ENCODE data around the gene CYP2J2.
"Not testable (repeated sequence)": the region's sequence is repeated elsewhere in the genome, so short reads cannot be mapped to it uniquely, and the experiment has no call there.

The CYP2J2 gene

GRCh38 chr1:59926381-59927123 is at the start of gene CYP2J2:
TSS of gene CYP2J2 (minus strand) at chr1:59926773. CDS start at chr1:59926746, 27 bp downstream.
- Histone ChIP-seq H3K9me3 (ENCODE audit: control insufficient read depth, low read length) (no peaks in the 10 kb centered on the region), H3K4me3 (ENCODE audit: low read length) (peak within 1 kb of the TSS; percentile 58), H3K27me3 (ENCODE audit: control insufficient read depth, insufficient read depth, low read length) (peaks cover 19% of the 10 kb centered on the region), H3K4me1 (ENCODE audit: control insufficient read depth, insufficient read depth, low read length) (peaks cover 6% of the 10 kb centered on the region), H3K9ac (ENCODE audit: low read length) (peak within 1 kb of the TSS; percentile 50), H3K36me3 (ENCODE audit: control insufficient read depth, insufficient read depth, low read length) (no peaks in the 10 kb centered on the region)

- Histone ChIP-seq H3K4me3 (ENCODE audit: low read length) (no peak overlapping the region), H3K9ac (ENCODE audit: low read length) (no peak overlapping the region), H3K9me3 (ENCODE audit: control insufficient read depth, low read length) (no peaks in the 10 kb centered on the region)
Observed at GRCh38 chr1:59973719-59974118, 47.1 kb upstream of the CYP2J2 start.

GRCh38 chr1:59972216-59972927 is 45.8 kb upstream of the CYP2J2 start:
- H3K9ac ChIP-seq (ENCODE audit: low read length), result no peak overlapping the region

More at GRCh38 chr1:59973719-59974118, 47.1 kb upstream of the CYP2J2 start:
- H3K36me3 ChIP-seq (ENCODE audit: control insufficient read depth, insufficient read depth, low read length), result no peaks in the 10 kb centered on the region
- H3K4me1 ChIP-seq (ENCODE audit: control insufficient read depth, insufficient read depth, low read length), result peaks cover 4% of the 10 kb centered on the region
- peaks cover 8% of the 10 kb centered on the region for H3K27me3 ChIP-seq (ENCODE audit: control insufficient read depth, insufficient read depth, low read length)

GRCh38 chr1:59971464-59971911 is 44.9 kb upstream of the CYP2J2 start:
- H3K4me3 ChIP-seq (ENCODE audit: low read length), result no peak overlapping the region
- H3K9ac ChIP-seq (ENCODE audit: low read length), result no peak overlapping the region
- no peaks in the 10 kb centered on the region for H3K36me3 ChIP-seq (ENCODE audit: control insufficient read depth, insufficient read depth, low read length)
- peaks cover 12% of the 10 kb centered on the region for H3K4me1 ChIP-seq (ENCODE audit: control insufficient read depth, insufficient read depth, low read length)
- H3K27me3 ChIP-seq (ENCODE audit: control insufficient read depth, insufficient read depth, low read length), result peaks cover 5% of the 10 kb centered on the region
- no peaks in the 10 kb centered on the region for H3K9me3 ChIP-seq (ENCODE audit: control insufficient read depth, low read length)

More at GRCh38 chr1:59972216-59972927, 45.8 kb upstream of the CYP2J2 start:
- peaks cover 8% of the 10 kb centered on the region for H3K27me3 ChIP-seq (ENCODE audit: control insufficient read depth, insufficient read depth, low read length)
- H3K9me3 ChIP-seq (ENCODE audit: control insufficient read depth, low read length), result no peaks in the 10 kb centered on the region
- no peak overlapping the region for H3K4me3 ChIP-seq (ENCODE audit: low read length)
- peaks cover 6% of the 10 kb centered on the region for H3K4me1 ChIP-seq (ENCODE audit: control insufficient read depth, insufficient read depth, low read length)
- no peaks in the 10 kb centered on the region for H3K36me3 ChIP-seq (ENCODE audit: control insufficient read depth, insufficient read depth, low read length)

- not testable (repeated sequence) for H3K9ac ChIP-seq (ENCODE audit: low read length); H3K27me3 ChIP-seq (ENCODE audit: control insufficient read depth, insufficient read depth, low read length); H3K36me3 ChIP-seq (ENCODE audit: control insufficient read depth, insufficient read depth, low read length); H3K4me3 ChIP-seq (ENCODE audit: low read length); H3K9me3 ChIP-seq (ENCODE audit: control insufficient read depth, low read length)
- peaks cover 12% of the 10 kb centered on the region for H3K4me1 ChIP-seq (ENCODE audit: control insufficient read depth, insufficient read depth, low read length)
Observed at GRCh38 chr1:59969542-59970175, 43.1 kb upstream of the CYP2J2 start.

GRCh38 chr1:59968746-59969145 is 42.2 kb upstream of the CYP2J2 start:
- peaks cover 12% of the 10 kb centered on the region for H3K4me1 ChIP-seq (ENCODE audit: control insufficient read depth, insufficient read depth, low read length)
- H3K4me3 ChIP-seq (ENCODE audit: low read length); H3K36me3 ChIP-seq (ENCODE audit: control insufficient read depth, insufficient read depth, low read length); H3K9me3 ChIP-seq (ENCODE audit: control insufficient read depth, low read length); H3K27me3 ChIP-seq (ENCODE audit: control insufficient read depth, insufficient read depth, low read length); H3K9ac ChIP-seq (ENCODE audit: low read length): not testable (repeated sequence)

- no peak overlapping the region for H3K4me3 ChIP-seq (ENCODE audit: low read length)
- no peak overlapping the region for H3K9ac ChIP-seq (ENCODE audit: low read length)
- no peaks in the 10 kb centered on the region for H3K9me3 ChIP-seq (ENCODE audit: control insufficient read depth, low read length)
- peaks cover 12% of the 10 kb centered on the region for H3K4me1 ChIP-seq (ENCODE audit: control insufficient read depth, insufficient read depth, low read length)
- no peaks in the 10 kb centered on the region for H3K27me3 ChIP-seq (ENCODE audit: control insufficient read depth, insufficient read depth, low read length)
- H3K36me3 ChIP-seq (ENCODE audit: control insufficient read depth, insufficient read depth, low read length), result no peaks in the 10 kb centered on the region
Observed at GRCh38 chr1:59967780-59968179, 41.2 kb upstream of the CYP2J2 start.

GRCh38 chr1:59967141-59967697 is 40.6 kb upstream of the CYP2J2 start:
- Histone ChIP-seq H3K4me3 (ENCODE audit: low read length) (no peak overlapping the region), H3K9me3 (ENCODE audit: control insufficient read depth, low read length) (no peaks in the 10 kb centered on the region), H3K9ac (ENCODE audit: low read length) (peak overlapping the region; percentile 2), H3K4me1 (ENCODE audit: control insufficient read depth, insufficient read depth, low read length) (peaks cover 12% of the 10 kb centered on the region), H3K27me3 (ENCODE audit: control insufficient read depth, insufficient read depth, low read length) (no peaks in the 10 kb centered on the region), H3K36me3 (ENCODE audit: control insufficient read depth, insufficient read depth, low read length) (no peaks in the 10 kb centered on the region)

- no peak overlapping the region for H3K9ac ChIP-seq (ENCODE audit: low read length)
- H3K9me3 ChIP-seq (ENCODE audit: control insufficient read depth, low read length), result no peaks in the 10 kb centered on the region
- no peaks in the 10 kb centered on the region for H3K27me3 ChIP-seq (ENCODE audit: control insufficient read depth, insufficient read depth, low read length)
- H3K4me3 ChIP-seq (ENCODE audit: low read length), result no peak overlapping the region
- no peaks in the 10 kb centered on the region for H3K4me1 ChIP-seq (ENCODE audit: control insufficient read depth, insufficient read depth, low read length)
- no peaks in the 10 kb centered on the region for H3K36me3 ChIP-seq (ENCODE audit: control insufficient read depth, insufficient read depth, low read length)
Observed at GRCh38 chr1:59952065-59952464, 25.5 kb upstream of the CYP2J2 start.

- Histone ChIP-seq H3K27me3 (ENCODE audit: control insufficient read depth, insufficient read depth, low read length) (no peaks in the 10 kb centered on the region), H3K36me3 (ENCODE audit: control insufficient read depth, insufficient read depth, low read length) (no peaks in the 10 kb centered on the region), H3K4me1 (ENCODE audit: control insufficient read depth, insufficient read depth, low read length) (no peaks in the 10 kb centered on the region), H3K4me3 (ENCODE audit: low read length) (no peak overlapping the region), H3K9ac (ENCODE audit: low read length) (no peak overlapping the region), H3K9me3 (ENCODE audit: control insufficient read depth, low read length) (no peaks in the 10 kb centered on the region)
Observed at GRCh38 chr1:59949648-59950047, 23.1 kb upstream of the CYP2J2 start.

- H3K4me3 ChIP-seq (ENCODE audit: low read length), result no peak overlapping the region
- H3K9me3 ChIP-seq (ENCODE audit: control insufficient read depth, low read length), result no peaks in the 10 kb centered on the region
- no peak overlapping the region for H3K9ac ChIP-seq (ENCODE audit: low read length)
- H3K4me1 ChIP-seq (ENCODE audit: control insufficient read depth, insufficient read depth, low read length), result no peaks in the 10 kb centered on the region
- H3K27me3 ChIP-seq (ENCODE audit: control insufficient read depth, insufficient read depth, low read length), result no peaks in the 10 kb centered on the region
- no peaks in the 10 kb centered on the region for H3K36me3 ChIP-seq (ENCODE audit: control insufficient read depth, insufficient read depth, low read length)
Observed at GRCh38 chr1:59948990-59949389, 22.4 kb upstream of the CYP2J2 start.
